Endothelial cell of hepatic sinusoid (primary cell): ENCODE results near the gene ASRGL1.

ENCODE experiments used
- in situ Hi-C: cut with HindIII; loops from 2 replicates; pipeline ENCODE4 v1.10.0; 2017; ENCODE audit warnings: low sequenced_read_pairs

The ASRGL1 gene

DNA sequence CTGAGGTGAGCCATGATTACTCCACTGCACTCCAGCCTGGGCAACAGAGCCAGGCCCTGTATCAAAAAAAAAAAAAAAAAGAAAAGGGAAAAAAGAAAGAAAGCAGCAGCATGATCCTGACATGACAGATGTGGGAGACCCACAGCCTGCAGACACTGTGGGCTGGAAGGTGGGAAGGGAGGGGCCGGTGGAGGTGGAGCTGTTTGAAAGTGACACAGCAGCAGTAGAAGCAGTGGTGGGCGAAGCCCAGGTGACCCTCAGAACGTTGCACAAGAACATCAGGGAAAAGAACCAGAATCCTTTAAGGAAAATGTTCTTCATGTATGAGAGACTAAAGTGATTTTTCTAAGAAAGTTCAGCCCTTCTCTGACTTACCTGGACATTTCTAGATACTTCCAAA lies 55.3 kb downstream of the ASRGL1 start:
- in situ Hi-C loops, result no loop called here

DNA sequence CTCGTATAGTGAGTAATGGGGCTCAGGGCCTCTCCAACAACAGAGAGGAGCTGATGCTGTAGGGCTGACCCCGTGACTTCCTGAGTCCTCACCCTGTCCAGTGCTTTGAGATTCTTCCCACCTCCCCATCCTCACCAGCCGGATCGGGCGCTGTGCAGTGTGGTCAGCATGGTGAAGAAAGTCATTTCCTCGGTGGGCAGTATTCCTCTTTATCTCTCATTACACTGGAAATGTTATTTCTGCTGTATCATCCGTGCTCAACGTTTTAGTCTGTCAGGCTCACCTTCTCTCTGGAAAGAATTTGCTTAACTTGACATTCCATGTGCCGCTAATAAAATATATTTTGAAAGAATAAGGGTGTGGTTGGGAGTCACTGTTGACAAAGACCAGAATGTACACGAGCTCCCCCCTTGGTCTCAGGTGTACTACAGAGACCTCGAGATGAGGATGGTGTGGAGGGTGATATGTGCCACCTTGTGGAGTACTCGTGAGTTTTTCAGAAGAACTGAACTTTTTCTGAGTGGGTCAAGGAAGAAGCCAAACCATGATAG lies 55.9 kb downstream of the ASRGL1 start:
- in situ Hi-C loops, result no loop called here

DNA sequence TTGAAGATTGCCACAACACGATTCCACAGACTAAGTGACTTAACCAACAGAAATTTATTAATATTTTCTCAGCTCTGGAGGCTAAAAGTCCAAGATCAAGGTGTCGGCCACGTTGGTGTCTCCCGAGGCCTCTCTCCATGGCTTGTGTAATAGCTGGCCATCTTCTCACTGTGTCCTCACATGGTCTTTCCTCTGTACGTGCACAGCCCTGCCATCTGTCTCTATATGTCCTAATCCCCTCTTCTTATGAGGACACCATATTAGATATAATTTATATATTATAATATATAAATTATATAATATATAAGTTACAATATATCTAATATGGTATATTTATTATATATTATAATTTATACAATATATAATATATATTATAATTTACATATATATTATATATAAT lies 56.5 kb downstream of the ASRGL1 start:
- in situ Hi-C loops, result no loop called here

DNA sequence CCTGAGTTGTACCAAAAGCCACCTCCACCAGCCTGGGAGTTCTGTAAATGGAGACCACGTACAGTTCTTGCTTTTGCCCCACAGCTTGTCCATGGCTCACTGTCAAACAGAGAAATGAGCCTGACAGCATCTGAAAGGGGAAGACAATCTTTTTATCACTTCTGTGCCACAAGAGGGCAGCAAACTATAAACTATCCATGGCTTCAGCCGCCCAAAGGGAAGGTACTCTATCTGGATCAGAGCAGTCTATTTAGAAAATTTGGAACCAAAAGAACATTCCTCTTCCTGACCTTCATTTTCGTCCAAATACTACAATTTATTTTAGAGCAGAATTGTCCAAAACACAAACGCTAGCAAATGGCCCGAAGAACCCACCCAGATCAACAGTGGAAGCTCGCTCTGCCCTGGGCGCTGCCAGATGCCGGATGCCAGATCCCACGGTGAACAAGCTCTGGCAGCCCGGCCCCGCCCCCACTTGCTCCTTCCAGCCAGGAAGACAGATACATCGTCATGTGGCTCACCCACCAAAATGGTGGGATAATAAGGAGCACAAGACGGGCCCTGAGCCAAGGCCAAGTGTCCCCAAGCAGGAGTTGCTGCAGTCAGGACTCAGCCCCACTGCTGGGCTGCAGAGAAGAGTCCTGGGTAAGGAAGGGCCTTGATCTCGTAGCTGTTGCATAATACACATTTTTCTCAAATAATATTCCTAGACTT lies 57.7 kb downstream of the ASRGL1 start:
- in situ Hi-C loops, result no loop called here

DNA sequence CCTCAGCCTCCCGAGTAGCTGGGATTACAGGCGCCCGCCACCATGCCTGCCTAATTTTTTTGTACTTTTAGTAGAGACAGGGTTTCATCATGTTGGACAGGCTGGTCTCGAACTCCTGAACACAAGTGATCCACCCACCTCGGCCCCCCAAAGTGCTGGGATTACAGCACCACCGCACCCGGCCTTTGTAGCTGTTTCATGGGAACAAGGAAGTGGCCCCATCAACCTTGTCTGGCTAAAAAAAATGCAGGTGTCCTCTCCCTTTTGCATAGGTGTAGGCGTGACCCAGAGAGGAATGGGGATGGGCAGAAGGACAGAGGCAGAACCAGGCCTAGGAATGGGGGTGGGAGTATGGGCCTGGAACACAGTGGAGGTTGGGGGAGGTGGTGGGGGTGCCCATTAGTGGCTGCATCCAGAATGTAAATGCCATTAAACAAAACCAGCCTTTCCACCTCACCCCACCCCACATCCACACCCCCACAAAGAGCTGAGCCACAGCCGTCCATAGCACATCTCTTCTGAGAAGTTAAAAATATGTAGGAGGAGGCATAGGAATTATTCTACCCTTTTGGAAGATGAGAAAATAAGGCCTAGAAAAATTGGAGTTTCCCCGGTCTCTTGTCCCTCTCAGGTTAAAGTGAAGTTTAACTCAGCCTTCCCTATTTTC lies 58.8 kb downstream of the ASRGL1 start:
- in situ Hi-C loops, result no loop called here

DNA sequence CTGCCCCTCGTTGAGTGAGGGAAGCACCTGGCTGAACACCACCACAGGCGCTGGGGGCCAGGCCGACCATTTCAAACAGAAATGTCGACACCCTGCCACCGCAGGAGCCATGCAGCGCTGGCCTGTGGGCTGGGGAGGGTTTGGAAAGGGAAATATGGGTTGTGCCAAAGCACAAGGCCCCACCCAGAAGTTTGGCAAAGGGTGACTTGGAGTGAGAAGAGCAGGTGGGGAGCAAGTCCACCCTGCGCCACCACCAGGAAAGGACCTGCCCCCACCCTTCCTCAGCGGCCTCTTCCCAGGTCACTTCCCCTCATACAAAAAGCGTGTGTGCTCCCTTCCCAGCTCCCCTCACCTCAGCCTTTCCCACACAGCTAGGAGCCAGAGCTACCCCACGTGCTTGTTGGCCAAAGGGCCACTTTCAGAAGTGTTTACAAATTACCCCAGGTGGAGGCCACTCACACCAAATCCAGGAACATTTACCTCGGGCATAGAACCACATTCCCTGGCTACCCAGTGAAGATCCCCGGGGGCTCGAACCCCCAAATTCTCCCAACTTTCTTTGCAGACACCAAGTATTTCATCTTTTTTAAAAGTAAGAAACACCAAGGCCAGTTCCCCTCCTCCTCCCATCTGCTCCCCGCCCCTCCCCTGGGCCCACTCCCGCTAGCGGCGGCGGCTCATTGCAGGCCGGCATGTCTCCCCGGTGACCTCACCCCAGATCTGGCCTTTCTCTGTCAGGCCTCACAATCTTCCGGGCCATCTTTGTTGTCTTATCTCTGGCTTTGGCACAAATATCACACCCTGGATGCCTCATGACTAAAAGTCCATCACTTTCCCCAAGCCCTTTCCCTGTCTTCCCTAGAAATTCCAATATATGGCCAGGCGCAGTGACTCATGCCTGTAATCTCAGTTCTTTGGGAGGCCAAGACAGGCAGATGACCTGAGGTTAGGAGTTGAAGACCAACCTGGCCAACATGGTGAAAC lies 61.1 kb downstream of the ASRGL1 start:
- in situ Hi-C loops, result no loop called here

DNA sequence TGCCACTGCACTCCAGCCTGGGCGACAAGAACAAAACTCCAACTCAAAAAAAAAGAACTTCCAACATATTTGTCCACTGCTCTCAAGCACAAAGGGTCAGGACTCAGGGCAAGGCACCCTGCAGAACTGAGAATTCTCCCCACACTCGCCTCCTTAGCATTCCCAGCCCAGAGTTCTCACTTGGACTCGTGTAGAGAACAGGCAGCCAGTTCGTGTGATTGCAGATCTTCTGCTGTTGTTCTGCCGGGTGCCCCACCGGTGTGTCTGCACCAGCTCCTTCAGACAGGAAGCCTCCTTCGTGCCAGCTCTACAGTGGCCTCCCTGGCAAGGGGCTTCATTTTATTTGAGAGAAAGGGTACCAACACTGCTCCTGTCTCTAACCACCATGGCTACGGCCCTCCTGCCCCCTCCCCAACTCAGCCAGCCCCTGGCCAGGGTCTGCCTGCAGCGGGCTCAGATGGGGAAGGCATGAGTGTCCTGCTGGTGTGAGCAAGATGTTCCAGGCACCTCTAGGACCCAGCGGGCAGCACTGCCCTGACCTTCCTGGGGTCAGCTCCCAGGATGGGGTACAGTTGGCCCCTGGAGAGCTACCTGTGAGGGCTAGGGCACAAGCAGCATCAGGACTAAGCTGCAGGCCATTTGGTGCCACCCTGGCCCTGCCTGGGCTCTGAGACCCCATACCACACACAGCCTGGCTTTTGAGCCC lies 62.1 kb downstream of the ASRGL1 start:
- in situ Hi-C loops, result no loop called here

DNA sequence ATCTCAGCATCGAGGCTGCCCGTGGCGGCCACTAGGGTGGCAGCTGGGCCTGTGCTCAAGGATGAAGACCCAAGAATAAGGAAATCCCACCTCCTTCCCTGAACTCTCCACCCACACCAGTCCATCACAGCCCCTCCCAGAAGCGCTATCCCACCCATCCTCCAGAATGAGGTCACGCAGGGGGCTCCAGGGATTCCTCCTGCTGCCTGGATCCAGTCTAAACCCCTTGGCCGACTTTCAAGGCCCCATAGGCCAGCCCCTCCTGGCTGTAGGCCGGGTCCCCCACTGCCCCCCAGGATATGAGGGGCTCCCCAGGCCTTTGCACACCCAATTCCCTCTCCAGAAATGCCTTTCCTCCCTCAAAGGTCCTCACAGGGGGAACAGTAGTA lies 62.6 kb downstream of the ASRGL1 start:
- in situ Hi-C loops, result no loop called here

DNA sequence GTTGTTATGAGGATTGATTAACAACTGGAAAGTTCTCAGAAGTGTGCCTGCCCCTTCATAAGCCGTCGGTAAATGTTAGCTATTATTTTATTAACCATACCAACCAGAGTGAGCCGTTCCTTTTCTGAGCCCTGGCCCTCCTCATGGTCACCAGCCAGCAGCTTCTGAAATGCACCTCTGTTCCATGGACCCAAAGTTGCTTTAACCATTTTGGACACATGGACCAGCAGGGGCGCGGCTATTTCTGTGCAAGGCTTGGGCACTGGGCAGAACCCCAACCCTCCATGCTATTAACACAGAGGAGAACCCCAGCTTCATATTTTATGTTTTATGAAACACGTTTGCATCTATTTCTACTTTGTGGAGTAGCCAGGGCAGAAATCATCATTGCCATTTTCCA lies 63.0 kb downstream of the ASRGL1 start:
- in situ Hi-C loops, result no loop called here

DNA sequence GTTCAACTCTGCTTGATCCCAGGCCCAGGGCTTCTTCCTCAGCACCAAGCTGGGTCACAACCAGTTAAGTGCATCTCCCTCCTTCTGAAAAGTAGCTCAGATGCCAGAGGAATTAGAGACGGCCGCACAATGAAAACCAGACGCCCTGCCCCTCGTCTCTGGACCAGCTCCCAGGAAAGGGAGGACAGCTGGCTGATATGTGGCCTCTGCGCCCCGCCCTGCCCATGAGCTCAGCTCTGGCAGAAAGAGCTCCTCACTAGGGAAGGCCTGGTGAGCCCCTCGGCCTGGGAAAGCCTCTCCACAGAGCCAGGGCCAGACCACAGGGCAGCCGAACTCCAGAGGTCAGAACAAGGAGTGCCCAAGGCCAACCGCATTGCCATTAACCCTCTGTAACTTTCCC lies 63.5 kb downstream of the ASRGL1 start:
- in situ Hi-C loops, result no loop called here

DNA sequence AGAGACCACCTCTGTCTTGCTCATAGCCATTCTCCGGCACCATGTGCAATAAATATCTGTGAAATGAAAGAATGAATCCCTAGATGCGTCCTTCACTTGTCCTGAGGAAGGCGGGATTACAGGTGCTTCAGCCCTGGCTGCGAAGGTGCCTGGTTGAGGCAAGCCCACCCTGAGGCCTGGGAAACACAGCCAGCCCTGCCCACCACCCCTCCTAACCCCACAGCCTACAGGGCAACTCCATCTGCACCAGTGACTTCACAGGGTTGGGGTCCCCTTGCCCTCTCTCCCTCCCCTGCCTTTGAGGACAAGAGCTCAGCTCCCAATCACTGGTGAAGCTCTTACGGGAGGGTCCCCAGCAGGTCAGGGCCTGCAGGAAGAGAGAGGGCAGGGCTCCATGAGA lies 64.1 kb downstream of the ASRGL1 start:
- in situ Hi-C loops, result no loop called here

DNA sequence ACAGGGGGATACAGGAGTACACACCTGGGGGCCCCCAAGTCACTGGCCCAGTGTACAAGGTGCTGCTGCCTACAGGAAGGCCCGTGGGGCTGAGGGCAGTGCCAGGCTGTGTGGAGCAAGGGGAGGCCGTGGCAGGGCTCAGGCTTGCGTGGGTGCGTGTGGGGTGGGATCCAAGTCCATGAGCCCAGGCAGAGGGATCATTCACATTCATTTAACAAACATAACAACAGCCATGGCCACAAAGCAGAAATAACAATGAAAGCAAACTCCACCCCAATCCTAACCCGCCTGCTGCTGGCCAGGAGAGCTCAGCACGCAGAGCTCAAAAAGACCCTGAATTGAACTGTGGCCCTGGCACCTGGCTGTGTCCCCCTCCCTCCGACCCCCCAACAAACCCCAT lies 64.6 kb downstream of the ASRGL1 start:
- in situ Hi-C loops, result no loop called here

DNA sequence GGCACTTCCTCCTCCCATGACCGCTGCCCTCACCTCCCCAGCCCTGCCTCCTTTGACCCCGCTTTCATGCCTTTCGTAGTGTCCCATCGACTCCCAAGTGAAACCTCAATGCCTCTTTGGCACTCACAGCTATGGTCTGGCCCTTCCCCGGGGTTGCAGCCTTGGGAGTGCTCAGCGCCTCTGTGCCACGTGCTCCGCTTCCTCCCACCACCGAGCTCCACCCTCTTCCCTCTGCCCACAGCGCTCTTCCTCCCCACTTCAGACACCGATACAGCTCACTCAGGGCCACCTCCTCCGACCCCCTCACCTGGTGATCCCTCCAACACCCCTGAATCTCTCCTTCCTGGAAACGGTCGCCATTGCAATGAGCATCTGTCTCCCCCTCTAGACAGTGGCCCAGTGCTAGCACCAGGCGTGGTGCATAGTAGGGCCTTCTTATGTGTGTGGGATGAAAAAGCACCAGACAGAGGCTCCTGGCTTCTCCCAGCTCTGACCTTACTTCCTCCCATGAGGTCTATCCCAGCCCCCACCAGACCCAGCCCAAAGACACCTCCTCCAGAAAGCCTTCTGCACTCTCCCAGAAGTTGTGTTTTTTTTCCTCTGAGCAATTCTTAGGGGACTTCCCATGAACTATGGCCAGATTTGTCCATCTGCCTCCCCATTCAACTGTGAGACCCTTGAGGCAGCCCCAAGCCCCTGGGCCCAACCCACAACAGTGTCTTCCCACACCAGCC lies 65.1 kb downstream of the ASRGL1 start:
- in situ Hi-C loops, result no loop called here

DNA sequence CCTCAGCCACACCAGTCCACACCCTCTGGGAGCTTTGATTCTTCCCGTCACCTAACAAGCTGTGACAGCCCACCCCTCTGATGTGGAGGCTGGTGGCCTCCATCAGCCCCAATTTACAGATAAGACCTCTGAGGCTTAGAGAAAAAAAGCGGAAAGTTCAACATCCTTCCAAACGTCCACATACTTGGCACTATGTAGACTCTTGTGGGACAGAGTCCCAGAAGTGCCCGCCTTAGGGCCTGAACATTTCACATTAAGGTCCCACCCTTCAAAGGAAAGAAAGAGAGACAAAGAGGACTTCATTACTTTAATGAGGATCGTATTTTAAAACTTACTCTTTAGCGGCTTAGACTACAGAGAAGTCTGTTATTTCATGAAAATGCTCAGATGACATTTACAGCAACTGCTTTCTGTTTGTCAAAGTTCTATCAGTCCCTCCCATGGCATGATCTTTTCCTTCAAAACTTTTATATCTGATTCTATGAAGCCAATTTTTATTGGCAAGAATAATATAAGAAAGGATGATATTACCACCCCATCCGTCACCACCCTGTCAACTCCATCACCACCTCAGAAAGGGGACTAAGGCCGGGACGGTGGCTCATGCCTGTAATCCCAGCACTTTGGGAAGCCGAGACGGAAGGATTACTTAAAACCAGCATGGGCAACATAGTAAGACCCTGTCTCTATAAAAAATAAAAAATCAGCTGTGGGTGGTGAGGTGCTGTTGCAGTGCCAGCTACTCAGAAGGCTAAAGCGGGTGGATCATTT lies 65.9 kb downstream of the ASRGL1 start:
- in situ Hi-C loops, result no loop called here

DNA sequence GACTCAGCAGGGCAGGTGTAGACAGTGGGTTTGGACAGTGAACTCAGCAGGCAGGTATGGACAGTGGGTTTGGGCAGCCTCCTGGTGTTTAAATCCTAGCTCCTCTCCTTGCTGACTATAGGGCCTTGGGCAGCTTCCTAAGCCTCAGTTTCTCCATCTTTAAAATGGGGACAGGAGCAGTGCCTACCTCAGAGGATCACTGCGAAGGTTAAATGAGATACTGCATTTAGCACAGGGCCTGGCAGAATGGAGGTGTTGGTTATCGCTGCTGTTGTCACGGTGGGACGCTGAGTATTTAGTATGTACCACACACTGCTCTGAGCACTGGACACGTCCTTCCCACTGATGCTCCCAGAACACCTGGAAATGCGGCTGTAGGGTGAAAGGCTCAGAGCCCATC lies 67.2 kb downstream of the ASRGL1 start:
- in situ Hi-C loops, result no loop called here

DNA sequence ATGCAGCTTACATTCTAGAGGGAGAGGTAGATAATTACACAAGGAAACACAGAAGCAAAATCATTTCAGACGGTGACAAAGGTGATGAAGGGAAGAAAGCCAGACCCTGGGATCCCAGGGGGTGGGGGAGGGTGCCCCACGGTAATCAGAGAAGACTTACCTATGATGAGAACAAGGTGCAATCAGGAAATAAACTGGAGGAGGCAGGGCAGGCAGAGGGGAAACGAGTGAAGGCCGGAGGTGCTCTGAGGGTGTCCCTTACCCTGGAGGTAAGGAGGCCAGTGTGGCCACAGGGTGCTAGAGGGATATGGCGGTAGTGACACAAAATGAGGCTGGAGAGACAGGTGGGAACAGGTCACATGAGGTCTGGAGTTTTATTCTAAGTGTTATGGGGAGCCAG lies 67.7 kb downstream of the ASRGL1 start:
- in situ Hi-C loops, result no loop called here

DNA sequence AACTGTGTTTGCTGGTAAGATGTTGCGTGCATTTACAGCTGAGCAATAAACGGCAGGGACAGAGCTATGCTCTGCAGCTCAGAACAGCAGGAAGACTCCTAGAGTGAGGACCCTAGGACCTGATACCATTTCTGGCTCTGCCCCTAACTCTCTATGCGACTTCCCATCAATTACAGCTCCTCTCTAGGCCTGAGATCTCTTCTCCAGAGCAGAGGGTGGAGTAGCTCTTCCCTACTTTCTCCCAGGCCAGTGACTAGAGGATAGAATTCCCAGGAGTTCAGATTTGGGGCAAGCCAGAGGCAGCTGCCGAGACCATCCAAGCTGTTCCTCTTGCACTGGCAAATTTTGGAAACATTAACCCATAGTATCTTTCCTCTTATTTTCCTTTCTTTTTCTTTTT lies 68.8 kb downstream of the ASRGL1 start:
- in situ Hi-C loops, result no loop called here

DNA sequence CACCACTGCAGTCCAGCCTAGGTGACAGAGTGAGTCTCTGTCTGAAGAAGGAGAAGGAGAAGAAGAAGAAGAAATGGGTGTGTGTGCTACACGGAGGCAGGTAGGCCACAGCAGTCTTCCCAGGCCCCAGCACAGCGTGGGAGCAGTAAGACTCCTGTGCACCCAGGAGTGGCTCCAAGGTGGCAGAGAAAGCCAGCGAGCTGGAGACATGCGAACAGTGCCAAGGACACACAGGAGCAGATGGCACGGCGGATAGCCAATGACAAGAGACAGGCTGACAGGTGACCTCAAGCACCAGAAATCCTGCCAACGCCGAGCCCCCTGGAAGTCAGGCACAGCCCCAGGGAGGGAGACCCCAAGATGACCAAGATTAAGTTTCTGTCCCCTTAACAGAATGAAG lies 72.6 kb downstream of the ASRGL1 start:
- in situ Hi-C loops, result no loop called here

DNA sequence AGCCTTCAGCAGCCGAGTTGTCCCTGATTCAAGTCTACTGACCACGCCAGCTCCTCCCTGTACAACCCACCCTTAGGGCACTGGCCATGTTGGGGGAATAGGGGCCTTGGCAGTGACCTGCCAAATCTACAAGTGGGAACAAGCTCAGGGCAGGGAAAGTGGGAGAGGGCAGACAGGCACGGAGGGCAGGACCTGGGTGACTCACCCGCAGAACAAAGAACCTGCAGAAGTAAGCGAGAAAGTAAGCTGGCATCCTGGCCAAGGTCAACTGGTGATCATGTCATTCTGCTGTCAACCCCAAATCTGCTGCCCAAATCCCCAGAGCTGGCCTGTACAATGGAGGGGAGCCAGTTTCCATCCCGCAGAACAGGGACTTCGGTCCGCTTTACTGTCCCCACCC lies 73.7 kb downstream of the ASRGL1 start:
- in situ Hi-C loops, result no loop called here
